ENCODE measurements around the gene IMP4. TPM values are rescaled to one million over a fixed set of nuclear protein-coding genes. Genes with fewer than 3 reads are reported as not detected.

IMP4 gene
- total and polyA plus RNA-seq, 2 of the 13 experiments (the other 11 are each of a cell fraction or from before 2014, with no cell fraction given): 142 to 158 TPM

DNA sequence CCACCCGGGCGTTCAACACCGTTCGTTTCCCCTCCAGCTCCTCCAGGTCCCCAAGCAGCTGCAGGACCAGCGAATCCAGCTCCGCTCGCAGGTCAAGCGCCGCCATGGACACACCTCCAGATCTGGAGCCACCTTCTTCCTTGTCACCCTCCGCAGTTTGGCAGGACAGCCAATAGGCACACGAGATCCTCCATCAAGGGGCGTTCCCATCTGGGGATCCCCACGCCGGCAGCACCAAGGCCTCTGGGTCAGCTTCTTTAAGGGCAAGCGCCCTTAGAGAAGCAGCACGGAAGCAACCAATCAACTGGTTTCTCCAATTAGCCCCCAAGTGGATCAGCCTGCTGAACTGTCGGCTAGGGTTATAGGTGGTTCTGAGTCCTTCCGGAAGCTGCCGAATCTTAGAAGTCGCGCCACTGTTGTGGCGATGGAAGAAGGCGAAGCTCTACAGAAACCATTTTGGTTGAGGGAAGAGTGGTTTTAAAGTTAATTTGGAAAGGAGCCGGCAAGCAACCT is 621 bp upstream of the IMP4 start (continued):
- TF ChIP-seq ZNF550 (CRISPR knock-in tag; IDR thresholded peaks at IDR 0.05; ENCODE audit: borderline replicate concordance): 0 out of 2 replicates have a peak, but pooled peaks have one; percentile 54
- peak; percentile 53 for TF ChIP-seq PHF20 (CRISPR knock-in tag; IDR thresholded peaks at IDR 0.05)
- TF ChIP-seq, protein P1, sequence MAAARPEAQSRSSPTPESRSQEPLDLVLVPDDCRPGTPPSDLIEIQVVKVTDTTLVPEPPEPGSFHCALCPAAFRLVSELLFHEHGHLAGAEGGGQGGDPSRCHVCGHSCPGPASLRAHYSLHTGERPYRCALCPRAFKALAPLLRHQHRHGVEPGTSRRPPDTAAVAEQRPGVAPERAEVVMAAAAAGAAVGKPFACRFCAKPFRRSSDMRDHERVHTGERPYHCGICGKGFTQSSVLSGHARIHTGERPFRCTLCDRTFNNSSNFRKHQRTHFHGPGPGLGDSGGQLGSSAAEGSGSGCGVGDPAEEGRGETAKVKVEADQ (CRISPR knock-in tag; IDR thresholded peaks at IDR 0.05; ENCODE audit: borderline replicate concordance): peak; percentile 10; the same call in 1 of the 2 replicates
- TF ChIP-seq, protein P2, sequence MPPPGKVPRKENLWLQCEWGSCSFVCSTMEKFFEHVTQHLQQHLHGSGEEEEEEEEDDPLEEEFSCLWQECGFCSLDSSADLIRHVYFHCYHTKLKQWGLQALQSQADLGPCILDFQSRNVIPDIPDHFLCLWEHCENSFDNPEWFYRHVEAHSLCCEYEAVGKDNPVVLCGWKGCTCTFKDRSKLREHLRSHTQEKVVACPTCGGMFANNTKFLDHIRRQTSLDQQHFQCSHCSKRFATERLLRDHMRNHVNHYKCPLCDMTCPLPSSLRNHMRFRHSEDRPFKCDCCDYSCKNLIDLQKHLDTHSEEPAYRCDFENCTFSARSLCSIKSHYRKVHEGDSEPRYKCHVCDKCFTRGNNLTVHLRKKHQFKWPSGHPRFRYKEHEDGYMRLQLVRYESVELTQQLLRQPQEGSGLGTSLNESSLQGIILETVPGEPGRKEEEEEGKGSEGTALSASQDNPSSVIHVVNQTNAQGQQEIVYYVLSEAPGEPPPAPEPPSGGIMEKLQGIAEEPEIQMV (CRISPR knock-in tag; IDR thresholded peaks at IDR 0.05; ENCODE audit: low read depth): no peak; the same call in 1 of the 2 replicates
- TF ChIP-seq ATAD3A (CRISPR knock-in tag; IDR thresholded peaks at IDR 0.05): no peak
- 0 out of 2 replicates have a peak, but pooled peaks have one; percentile 65 for TF ChIP-seq ATF1 (CRISPR knock-in tag; IDR thresholded peaks at IDR 0.05)
- TF ChIP-seq ZBTB38 (CRISPR knock-in tag; IDR thresholded peaks at IDR 0.05): peak; percentile 65; the same call in 1 of the 2 replicates
- 0 out of 2 replicates have a peak, but pooled peaks have one; percentile 39 for TF ChIP-seq ZSCAN29 (CRISPR knock-in tag; conservative IDR thresholded peaks at IDR 0.05)
- TF ChIP-seq U2AF2 (IDR thresholded peaks at IDR 0.05; ENCODE audit: low read depth, low read length): no peak
- 0 out of 2 replicates have a peak, but pooled peaks have one; percentile 6 for TF ChIP-seq ZNF543 (CRISPR knock-in tag; IDR thresholded peaks at IDR 0.05)
- TF ChIP-seq ZFP82 (CRISPR knock-in tag; IDR thresholded peaks at IDR 0.05; ENCODE audit: borderline replicate concordance): no peak
- TF ChIP-seq PRMT3 (CRISPR knock-in tag; IDR thresholded peaks at IDR 0.05; ENCODE audit: borderline replicate concordance, low read depth): no peak
- TF ChIP-seq ZNF747 (CRISPR knock-in tag; IDR thresholded peaks at IDR 0.05; ENCODE audit: borderline replicate concordance): 0 out of 2 replicates have a peak, but pooled peaks have one; percentile 27
- peak; percentile 67 for TF ChIP-seq YY1 (IDR thresholded peaks at IDR 0.05; ENCODE audit: insufficient read depth, insufficient replicate concordance, low read depth, low read length)
- TF ChIP-seq, protein P3, sequence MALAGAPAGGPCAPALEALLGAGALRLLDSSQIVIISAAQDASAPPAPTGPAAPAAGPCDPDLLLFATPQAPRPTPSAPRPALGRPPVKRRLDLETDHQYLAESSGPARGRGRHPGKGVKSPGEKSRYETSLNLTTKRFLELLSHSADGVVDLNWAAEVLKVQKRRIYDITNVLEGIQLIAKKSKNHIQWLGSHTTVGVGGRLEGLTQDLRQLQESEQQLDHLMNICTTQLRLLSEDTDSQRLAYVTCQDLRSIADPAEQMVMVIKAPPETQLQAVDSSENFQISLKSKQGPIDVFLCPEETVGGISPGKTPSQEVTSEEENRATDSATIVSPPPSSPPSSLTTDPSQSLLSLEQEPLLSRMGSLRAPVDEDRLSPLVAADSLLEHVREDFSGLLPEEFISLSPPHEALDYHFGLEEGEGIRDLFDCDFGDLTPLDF (CRISPR knock-in tag; IDR thresholded peaks at IDR 0.05): peak; percentile 21; the same call in 1 of the 2 replicates
- TF ChIP-seq MIXL1 (CRISPR knock-in tag; IDR thresholded peaks at IDR 0.05): peak; percentile 20; the same call in 1 of the 2 replicates
- peak; percentile 21; the same call in 1 of the 2 replicates for TF ChIP-seq SP5 (CRISPR knock-in tag; IDR thresholded peaks at IDR 0.05; ENCODE audit: borderline replicate concordance, low read depth)
- 0 out of 2 replicates have a peak, but pooled peaks have one; percentile 30 for TF ChIP-seq ZFP36L2 (CRISPR knock-in tag; IDR thresholded peaks at IDR 0.05)
- TF ChIP-seq ELF3 (CRISPR knock-in tag; IDR thresholded peaks at IDR 0.05): peak; percentile 48; the same call in 1 of the 2 replicates
- TF ChIP-seq, protein P4, sequence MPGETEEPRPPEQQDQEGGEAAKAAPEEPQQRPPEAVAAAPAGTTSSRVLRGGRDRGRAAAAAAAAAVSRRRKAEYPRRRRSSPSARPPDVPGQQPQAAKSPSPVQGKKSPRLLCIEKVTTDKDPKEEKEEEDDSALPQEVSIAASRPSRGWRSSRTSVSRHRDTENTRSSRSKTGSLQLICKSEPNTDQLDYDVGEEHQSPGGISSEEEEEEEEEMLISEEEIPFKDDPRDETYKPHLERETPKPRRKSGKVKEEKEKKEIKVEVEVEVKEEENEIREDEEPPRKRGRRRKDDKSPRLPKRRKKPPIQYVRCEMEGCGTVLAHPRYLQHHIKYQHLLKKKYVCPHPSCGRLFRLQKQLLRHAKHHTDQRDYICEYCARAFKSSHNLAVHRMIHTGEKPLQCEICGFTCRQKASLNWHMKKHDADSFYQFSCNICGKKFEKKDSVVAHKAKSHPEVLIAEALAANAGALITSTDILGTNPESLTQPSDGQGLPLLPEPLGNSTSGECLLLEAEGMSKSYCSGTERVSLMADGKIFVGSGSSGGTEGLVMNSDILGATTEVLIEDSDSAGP (CRISPR knock-in tag; IDR thresholded peaks at IDR 0.05; ENCODE audit: borderline replicate concordance): peak; percentile 69
- peak; percentile 43; the same call in 1 of the 2 replicates for TF ChIP-seq SP4 (CRISPR knock-in tag; IDR thresholded peaks at IDR 0.05)
- TF ChIP-seq POLR2AphosphoS5 (IDR thresholded peaks at IDR 0.05; ENCODE audit: low read depth, low read length): peak; percentile 82
- TF ChIP-seq, protein P5, sequence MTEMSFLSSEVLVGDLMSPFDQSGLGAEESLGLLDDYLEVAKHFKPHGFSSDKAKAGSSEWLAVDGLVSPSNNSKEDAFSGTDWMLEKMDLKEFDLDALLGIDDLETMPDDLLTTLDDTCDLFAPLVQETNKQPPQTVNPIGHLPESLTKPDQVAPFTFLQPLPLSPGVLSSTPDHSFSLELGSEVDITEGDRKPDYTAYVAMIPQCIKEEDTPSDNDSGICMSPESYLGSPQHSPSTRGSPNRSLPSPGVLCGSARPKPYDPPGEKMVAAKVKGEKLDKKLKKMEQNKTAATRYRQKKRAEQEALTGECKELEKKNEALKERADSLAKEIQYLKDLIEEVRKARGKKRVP (CRISPR knock-in tag; IDR thresholded peaks at IDR 0.05): peak in 1 of 2 experiments; percentile 15; a peak in 1 of 4 replicates
- TF ChIP-seq SMAD3 (CRISPR knock-in tag; IDR thresholded peaks at IDR 0.05): 0 out of 2 replicates have a peak, but pooled peaks have one; percentile 18
